Raji (cell line): ENCODE data around the gene PCYT1A.

ENCODE experiments used
- POLR2A ChIP-seq: IDR thresholded peaks from 2 replicates; pipeline ENCODE4 v1.6.1; 2011; ENCODE audit warnings: low read depth, low read length, control low read depth; ENCODE audit not compliant: insufficient read depth

The PCYT1A gene

DNA sequence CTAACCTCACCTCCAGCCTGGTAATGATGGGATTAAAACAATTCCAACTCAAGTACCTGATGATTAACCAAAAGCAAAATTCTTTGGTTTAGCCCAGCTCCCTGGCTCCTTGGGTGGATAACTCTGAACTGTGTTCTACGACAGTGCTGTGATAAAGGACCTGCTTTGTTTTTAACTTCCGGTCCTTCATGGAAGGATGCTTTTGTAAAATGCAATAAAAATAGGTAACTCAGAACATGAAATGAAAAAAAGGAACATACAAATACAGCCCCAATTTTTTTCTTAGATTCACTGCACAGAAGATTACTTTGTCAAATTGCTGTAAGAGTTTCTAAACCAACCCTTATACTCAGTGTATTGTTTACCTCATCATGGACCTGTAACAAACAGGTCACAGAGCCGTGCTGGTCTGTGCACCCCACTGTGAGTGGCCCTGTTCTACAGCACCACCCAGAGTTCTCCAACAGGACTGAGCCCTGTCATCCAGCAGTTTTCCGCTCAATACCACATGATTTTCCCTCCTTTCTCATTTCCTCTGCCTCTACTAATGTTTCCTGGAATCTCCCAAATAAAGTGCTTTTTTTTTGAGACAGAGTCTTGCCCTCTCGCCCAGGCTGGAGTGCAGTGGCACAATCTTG lies 4.9 kb upstream of the PCYT1A start:
- TF ChIP-seq POLR2A = no peak

GRCh38 chr3:196288141-196288460 lies 575 bp upstream of the PCYT1A start:
- TF ChIP-seq POLR2A = no peak

DNA sequence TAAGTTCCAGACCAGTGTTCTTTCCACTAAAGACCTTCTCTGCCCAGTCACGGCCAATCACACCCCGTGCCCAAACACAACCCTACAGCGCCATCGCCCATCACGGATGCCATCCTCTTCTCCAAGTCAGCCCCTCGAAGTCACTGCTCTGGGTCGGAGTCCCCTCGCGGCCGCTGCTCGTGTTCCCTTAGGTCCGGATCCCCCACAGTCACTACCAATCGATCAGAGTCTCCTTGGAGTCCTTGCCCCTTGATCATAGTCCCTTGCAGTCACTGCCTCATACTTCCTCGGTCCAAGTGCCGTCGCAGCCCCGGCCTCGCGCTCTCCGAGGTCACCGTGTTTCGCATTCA lies 461 bp downstream of the PCYT1A start:
- TF ChIP-seq POLR2A = no peak

DNA sequence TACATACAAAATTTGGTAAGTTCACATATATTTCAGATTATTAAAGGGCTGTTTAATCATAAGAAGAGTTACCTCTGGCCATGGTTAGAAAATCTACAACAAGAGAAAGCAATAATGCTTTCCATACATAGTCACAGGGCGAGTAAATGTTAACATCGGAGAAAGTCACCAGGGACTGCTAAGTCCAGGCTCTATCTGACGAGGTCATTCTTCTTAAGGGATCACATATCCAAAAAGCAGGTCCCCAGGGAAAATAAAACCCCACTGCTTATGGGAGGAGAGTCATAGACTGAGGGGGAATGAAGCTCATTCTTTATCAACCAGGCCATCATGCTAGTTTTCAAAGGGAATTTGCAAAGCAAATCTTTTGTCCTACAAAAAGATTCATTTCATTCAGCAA lies 3.1 kb downstream of the PCYT1A start:
- TF ChIP-seq POLR2A = no peak

GRCh38 chr3:196281962-196282361 lies 5.6 kb downstream of the PCYT1A start:
- TF ChIP-seq POLR2A = no peak

DNA sequence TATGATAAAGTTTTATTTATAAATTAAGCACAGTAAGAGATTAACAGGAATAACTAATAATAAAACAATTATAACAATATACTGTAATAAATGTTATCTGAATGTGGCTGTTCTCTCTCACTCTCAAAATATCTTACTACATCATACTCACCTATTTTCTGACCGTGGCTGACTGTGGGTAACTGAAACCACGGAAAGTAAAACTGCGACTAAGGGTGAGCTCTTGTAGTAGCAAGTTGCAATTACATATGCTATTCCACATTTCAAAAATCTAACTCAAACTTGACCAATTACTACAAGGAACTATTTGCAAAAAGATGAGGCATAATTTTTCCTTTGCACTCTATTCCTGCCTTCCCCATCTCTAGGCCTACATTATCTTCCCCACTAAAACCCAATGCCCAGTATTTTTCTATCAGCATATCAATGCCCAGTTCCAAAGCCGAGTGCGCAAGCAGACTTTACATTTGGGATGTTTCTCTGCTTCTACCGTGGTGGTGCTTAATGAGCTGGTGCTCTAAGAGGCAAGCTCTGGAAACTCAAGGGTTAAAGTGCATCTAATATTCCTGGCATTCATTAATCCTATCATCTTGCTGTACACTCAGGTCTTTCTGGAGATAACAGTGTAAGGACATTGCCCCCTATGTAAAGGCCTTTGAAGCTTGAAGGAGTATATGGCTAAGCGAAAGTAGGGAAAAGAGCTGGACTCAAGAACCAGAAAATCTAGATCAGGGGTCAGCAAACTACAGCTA lies 6.7 kb downstream of the PCYT1A start:
- TF ChIP-seq POLR2A = no peak

DNA sequence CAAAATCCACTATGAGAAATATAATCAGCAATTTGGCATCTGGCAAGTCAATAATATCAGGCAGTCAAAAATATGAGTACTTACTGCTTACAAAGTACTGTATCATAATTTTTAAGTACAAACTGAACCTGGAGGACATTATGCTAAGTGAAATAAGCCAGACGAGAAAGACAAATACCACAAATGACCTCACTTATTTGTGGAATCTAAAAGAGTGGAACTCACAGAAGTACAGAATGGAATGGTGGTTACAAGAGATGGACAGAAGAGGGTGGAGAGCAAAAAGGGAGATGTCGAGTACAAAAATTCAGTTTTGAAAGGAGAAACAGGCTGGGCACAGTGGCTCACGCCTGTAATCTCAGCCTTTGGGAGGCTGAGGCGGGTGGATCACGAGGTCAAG lies 12.4 kb downstream of the PCYT1A start:
- no peak for TF ChIP-seq POLR2A

- no peak for TF ChIP-seq POLR2A
Measured at GRCh38 chr3:196274585-196274984, 12.9 kb downstream of the PCYT1A start.

DNA sequence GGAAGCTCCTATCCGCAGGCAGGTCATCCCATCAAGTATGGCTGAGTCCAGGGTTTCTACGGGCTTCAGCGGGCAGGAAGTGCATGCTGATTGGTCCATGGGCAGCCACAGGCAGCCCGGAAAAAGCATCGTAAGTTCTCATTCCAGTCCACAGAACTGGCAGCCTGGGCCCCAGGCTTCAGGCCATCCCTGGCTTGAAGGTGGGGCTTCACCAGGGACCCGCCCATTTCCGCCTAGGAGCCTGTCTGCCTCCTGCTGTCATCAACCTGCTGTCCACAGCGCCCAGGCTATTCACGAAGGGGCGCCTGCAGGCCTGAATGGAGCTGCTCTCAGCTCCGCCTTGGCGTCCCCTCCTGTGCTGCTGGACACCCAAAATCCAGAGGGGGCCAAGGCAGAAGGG lies 13.9 kb downstream of the PCYT1A start:
- no peak for TF ChIP-seq POLR2A

DNA sequence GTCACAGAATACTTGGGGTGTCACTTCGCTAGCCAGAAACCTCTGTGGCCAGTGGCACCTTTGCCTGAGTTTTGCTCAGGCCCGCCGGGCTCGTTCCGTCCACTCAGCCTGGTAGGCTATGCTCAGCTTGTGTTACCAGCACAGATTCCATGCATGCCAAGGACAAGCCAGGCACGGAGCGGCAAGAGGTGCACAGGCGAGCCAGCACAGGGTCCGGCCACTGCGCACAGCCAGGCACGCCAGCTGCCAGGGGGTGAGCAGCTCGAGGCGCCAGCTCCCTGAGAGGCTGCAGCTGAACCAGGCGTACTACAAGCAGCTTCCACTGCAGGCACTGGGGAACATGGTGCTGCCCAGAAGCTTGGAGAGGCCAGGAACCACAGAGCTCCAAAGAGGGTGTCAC lies 14.7 kb downstream of the PCYT1A start:
- no peak for TF ChIP-seq POLR2A

DNA sequence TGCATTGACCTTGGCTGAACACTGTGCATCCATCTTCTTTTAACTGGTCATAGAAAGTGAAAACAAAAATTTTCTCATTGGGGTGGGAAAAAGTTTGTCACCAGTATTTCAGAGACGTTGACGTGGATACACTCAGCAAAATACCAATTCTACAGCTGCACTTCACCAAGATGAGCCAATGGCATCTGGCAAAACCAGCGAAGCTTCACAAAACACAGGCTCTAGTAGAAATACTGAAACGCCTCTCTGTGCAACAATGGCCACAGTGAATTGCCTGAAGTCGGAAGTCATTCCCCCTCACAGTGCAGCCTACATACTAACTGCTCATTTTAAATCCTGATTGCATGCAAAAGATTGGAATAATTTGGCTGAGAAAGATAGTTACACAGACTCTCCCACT lies 17.0 kb downstream of the PCYT1A start:
- TF ChIP-seq POLR2A = no peak

- TF ChIP-seq POLR2A = no peak
Measured at GRCh38 chr3:196268284-196269163, 19.0 kb downstream of the PCYT1A start.

GRCh38 chr3:196263819-196264218 lies 23.7 kb downstream of the PCYT1A start:
- no peak for TF ChIP-seq POLR2A

GRCh38 chr3:196260784-196261183 lies 26.7 kb downstream of the PCYT1A start:
- TF ChIP-seq POLR2A = no peak

- no peak for TF ChIP-seq POLR2A
Measured at GRCh38 chr3:196255776-196256175, 31.8 kb downstream of the PCYT1A start.
